ENCODE data around the gene EPB41L3. TPM values are rescaled to one million over a fixed set of nuclear protein-coding genes. Genes with fewer than 3 reads are reported as not detected.

EPB41L3 gene
- total RNA-seq, 1 experiment from 2014 or later = 8.7 TPM

DNA sequence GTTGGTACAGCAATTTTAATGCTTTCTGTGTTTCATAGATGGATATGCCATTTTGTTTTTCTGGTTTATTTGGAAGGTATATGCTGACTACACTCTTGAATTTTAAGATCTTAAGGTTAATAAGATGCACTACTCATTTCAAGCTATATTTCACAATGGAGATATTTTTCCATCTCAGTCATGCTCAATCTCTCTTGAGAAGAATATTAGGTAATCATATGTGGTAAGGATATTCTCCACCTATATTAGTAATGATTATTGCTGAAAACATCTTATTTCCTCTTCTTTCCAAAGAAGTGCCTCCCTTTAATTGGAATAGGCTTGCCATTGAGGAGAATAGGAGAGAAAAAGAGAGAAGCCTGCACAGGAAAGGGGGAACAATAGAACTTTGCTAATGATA lies 40.1 kb downstream of the EPB41L3 start:
- no peak overlapping the region for H3K4me3 Mint-ChIP-seq (ENCODE audit: unreplicated experiment)
- Histone ChIP-seq H3K27me3 (replicated peaks; ENCODE audit: control insufficient read depth, insufficient read depth, low read length) (no peaks in the 10 kb centered on the region), H3K9me3 (no peaks in the 10 kb centered on the region), H3K4me1 (no peaks in the 10 kb centered on the region), H3K36me3 (ENCODE audit: control insufficient read depth, insufficient read depth, low read length) (no peaks in the 10 kb centered on the region), H3K4me3 (ENCODE audit: low read depth, low read length) (no peak overlapping the region)
- no peaks in the 10 kb centered on the region for H3K4me1 Mint-ChIP-seq (ENCODE audit: low read depth, unreplicated experiment)
- ChIA-PET POLR2A (no interaction called here), CTCF (no interaction called here)
- H3K27ac Mint-ChIP-seq (ENCODE audit: unreplicated experiment) = no peak overlapping the region
- TF ChIP-seq, protein P1, sequence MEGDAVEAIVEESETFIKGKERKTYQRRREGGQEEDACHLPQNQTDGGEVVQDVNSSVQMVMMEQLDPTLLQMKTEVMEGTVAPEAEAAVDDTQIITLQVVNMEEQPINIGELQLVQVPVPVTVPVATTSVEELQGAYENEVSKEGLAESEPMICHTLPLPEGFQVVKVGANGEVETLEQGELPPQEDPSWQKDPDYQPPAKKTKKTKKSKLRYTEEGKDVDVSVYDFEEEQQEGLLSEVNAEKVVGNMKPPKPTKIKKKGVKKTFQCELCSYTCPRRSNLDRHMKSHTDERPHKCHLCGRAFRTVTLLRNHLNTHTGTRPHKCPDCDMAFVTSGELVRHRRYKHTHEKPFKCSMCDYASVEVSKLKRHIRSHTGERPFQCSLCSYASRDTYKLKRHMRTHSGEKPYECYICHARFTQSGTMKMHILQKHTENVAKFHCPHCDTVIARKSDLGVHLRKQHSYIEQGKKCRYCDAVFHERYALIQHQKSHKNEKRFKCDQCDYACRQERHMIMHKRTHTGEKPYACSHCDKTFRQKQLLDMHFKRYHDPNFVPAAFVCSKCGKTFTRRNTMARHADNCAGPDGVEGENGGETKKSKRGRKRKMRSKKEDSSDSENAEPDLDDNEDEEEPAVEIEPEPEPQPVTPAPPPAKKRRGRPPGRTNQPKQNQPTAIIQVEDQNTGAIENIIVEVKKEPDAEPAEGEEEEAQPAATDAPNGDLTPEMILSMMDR (IDR thresholded peaks at IDR 0.05; ENCODE audit: insufficient read depth in 1 of 2, low read depth in 1 of 2, low read length in 1 of 2, severe bottlenecking in 1 of 2, unreplicated experiment in 1 of 2) = no peak
- no peaks in the 10 kb centered on the region for H3K9me3 Mint-ChIP-seq (ENCODE audit: unreplicated experiment)
- intact Hi-C loops (cut with micrococcal nuclease; ENCODE audit: unreplicated experiment) = no loop called here
- BruUV-seq (replicated peaks) = no TSS peak
- DNase-seq = no peak
- H3K36me3 Mint-ChIP-seq (ENCODE audit: insufficient read depth, unreplicated experiment) = no peaks in the 10 kb centered on the region
- H3K27me3 Mint-ChIP-seq (ENCODE audit: insufficient read depth, unreplicated experiment) = peaks cover 20% of the 10 kb centered on the region

DNA sequence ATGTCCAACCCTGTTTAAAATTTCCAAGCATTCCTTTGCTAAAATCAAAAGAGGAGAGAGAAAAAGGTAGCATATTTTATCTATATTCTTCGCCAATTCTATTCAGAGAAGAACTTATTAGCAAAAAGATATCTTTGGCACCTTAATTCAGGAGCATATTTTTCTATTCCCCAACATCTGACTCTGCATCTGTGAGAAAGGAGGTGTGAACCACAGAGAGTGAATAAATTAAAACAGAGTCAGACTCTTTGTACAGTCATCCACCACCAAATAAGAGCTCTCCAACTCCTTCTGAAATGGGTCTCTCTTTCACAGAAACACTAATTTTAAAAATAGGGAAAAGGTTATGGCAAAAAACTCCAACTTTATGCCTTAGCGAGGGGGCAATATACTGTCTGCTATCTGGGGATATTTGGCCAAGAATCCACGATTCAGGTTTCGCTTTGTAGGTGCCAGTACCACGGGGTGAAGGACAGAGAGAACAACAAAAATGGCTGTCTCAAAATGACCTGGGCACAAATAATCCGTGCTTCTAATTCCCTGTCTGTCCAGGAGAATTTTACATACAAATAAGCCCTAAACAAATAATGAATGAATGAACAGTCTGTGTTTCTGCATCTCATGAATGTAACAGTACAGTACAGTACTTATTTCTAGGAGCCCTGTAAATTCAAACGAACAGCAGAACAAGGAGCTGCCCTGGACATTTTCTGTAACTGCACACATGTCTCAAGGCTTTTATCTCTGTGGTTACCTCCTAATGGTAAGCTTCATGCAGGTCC lies 43.4 kb downstream of the EPB41L3 start:
- H3K27me3 ChIP-seq (replicated peaks; ENCODE audit: control insufficient read depth, insufficient read depth, low read length) = no peaks in the 10 kb centered on the region
- intact Hi-C loops (cut with micrococcal nuclease; ENCODE audit: unreplicated experiment) = no loop called here
- H3K9me3 ChIP-seq = no peaks in the 10 kb centered on the region
- Mint-ChIP-seq H3K9me3 (ENCODE audit: unreplicated experiment) (no peaks in the 10 kb centered on the region), H3K4me1 (ENCODE audit: low read depth, unreplicated experiment) (no peaks in the 10 kb centered on the region), H3K27me3 (ENCODE audit: insufficient read depth, unreplicated experiment) (peaks cover 8% of the 10 kb centered on the region), H3K36me3 (ENCODE audit: insufficient read depth, unreplicated experiment) (no peaks in the 10 kb centered on the region), H3K27ac (ENCODE audit: unreplicated experiment) (no peak overlapping the region), H3K4me3 (ENCODE audit: unreplicated experiment) (no peak overlapping the region)
- DNase-seq = no peak
- BruUV-seq (replicated peaks) = no TSS peak
- ChIA-PET CTCF (no interaction called here), POLR2A (no interaction called here)
- no peaks in the 10 kb centered on the region for H3K36me3 ChIP-seq (ENCODE audit: control insufficient read depth, insufficient read depth, low read length)
- H3K4me1 ChIP-seq = no peaks in the 10 kb centered on the region
- TF ChIP-seq, protein P1 (IDR thresholded peaks at IDR 0.05; ENCODE audit: insufficient read depth in 1 of 2, low read depth in 1 of 2, low read length in 1 of 2, severe bottlenecking in 1 of 2, unreplicated experiment in 1 of 2) = no peak
- no peak overlapping the region for H3K4me3 ChIP-seq (ENCODE audit: low read depth, low read length)

DNA sequence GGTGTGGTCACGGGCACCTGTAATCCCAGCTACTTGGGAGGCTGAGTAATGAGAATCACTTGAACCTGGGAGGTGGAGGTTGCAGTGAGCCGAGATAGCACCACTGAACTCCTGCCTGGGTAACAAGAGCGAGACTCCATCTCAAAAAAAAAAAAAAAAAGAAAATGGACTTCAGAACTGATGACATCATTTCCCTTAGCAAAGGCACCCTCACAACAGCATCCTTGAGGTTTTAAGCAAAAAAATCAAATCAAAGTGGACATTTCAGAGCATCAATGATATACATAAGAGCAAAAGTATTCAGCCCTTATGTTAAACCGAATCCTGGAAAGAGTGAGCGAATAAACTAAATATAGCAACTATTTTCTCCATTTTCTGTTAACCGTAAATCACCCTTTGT lies 45.3 kb downstream of the EPB41L3 start:
- H3K9me3 ChIP-seq = no peaks in the 10 kb centered on the region
- Mint-ChIP-seq H3K4me1 (ENCODE audit: low read depth, unreplicated experiment) (no peaks in the 10 kb centered on the region), H3K27ac (ENCODE audit: unreplicated experiment) (no peak overlapping the region), H3K27me3 (ENCODE audit: insufficient read depth, unreplicated experiment) (peaks cover 15% of the 10 kb centered on the region), H3K4me3 (ENCODE audit: unreplicated experiment) (no peak overlapping the region), H3K36me3 (ENCODE audit: insufficient read depth, unreplicated experiment) (no peaks in the 10 kb centered on the region), H3K9me3 (ENCODE audit: unreplicated experiment) (no peaks in the 10 kb centered on the region)
- ChIA-PET CTCF (interaction anchor here (0.6 kb wide), 1 partner anchor 1651 kb away, joined by 6 read pairs; no protein-coding TSS in a partner anchor), POLR2A (no interaction called here)
- no TSS peak for BruUV-seq (replicated peaks)
- H3K4me3 ChIP-seq (ENCODE audit: low read depth, low read length) = no peak overlapping the region
- TF ChIP-seq, protein P1 (IDR thresholded peaks at IDR 0.05; ENCODE audit: insufficient read depth in 1 of 2, low read depth in 1 of 2, low read length in 1 of 2, severe bottlenecking in 1 of 2, unreplicated experiment in 1 of 2) = no peak
- H3K4me1 ChIP-seq = no peaks in the 10 kb centered on the region
- intact Hi-C loops (cut with micrococcal nuclease; ENCODE audit: unreplicated experiment) = no loop called here
- H3K36me3 ChIP-seq (ENCODE audit: control insufficient read depth, insufficient read depth, low read length) = no peaks in the 10 kb centered on the region
- DNase-seq = no peak
- no peaks in the 10 kb centered on the region for H3K27me3 ChIP-seq (replicated peaks; ENCODE audit: control insufficient read depth, insufficient read depth, low read length)

Measured in Caco-2 (cell line).